ENCODE results near the gene CCNY.

CCNY gene

DNA sequence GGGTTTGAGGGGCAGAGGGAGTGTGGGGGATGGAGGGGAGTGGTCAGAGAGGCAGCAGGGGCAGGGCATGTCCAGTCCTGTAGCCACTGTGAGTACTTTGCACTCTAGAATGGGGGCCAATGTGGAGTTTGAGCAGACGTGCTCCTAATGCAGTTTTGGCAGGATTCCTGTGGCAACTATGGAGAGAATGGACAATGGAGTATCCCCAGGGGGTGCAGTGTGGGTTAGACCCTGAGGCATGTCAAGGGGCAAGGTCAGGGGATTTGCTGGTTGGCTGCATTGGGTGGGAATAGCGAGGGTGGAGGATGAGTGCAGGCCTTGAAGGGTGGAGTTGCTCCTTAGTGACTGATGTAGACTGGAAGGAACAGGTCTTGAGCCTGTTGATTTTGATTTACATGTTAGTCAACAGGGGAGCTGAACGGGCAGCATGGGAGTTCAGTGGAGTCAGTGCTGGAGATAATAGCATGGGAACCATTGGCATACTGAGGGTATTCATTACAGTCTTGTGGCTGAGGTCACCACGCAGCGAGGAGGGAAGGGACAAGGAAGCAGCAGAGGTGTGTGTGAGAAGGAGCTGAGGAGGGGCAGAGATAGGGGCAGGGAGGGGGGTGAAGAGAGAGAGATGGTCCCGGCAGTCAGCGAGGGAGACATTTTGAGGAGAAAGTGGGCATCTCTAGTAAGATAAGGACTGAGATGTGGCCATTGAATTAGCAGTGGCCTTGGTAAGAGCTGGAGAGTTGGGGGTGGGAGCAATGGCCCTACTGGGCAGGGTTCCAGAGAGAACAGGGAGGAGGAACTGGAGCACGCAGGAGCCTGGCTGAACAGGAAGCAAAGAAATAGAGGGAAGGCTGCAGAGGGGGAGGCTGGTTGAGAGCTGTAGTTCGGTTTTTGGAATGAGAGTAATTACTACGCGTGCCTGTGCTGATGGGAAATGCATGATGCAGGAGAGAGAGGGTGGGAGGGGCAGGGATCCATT is 112.7 kb downstream of the CCNY start:
- no peak overlapping the region for H3K4me3 ChIP-seq (ENCODE audit: insufficient read depth, low read depth, low read length)
- H3K36me3 ChIP-seq (ENCODE audit: control insufficient read depth, insufficient read depth, low read length) = peaks cover 6% of the 10 kb centered on the region
- H3K9me3 ChIP-seq (ENCODE audit: control insufficient read depth, low read length) = no peaks in the 10 kb centered on the region
- H3K27me3 ChIP-seq (ENCODE audit: control insufficient read depth, insufficient read depth, low read length, poor library complexity, severe bottlenecking) = no peaks in the 10 kb centered on the region
- WGBS, 2 experiments = 90% methylated on average over 11 of the region's 11 CpGs
- peaks cover 26% of the 10 kb centered on the region for H3K4me1 ChIP-seq (ENCODE audit: control insufficient read depth, insufficient read depth, low read length)
- H3K27ac ChIP-seq (ENCODE audit: insufficient read depth, low read depth, low read length, poor library complexity, severe bottlenecking) = no peak overlapping the region

- Histone ChIP-seq H3K27ac (ENCODE audit: insufficient read depth, low read depth, low read length, poor library complexity, severe bottlenecking) (no peak overlapping the region), H3K36me3 (ENCODE audit: control insufficient read depth, insufficient read depth, low read length) (peaks cover 4% of the 10 kb centered on the region), H3K9me3 (ENCODE audit: control insufficient read depth, low read length) (no peaks in the 10 kb centered on the region), H3K4me1 (ENCODE audit: control insufficient read depth, insufficient read depth, low read length) (peaks cover 26% of the 10 kb centered on the region), H3K4me3 (ENCODE audit: insufficient read depth, low read depth, low read length) (no peak overlapping the region), H3K27me3 (ENCODE audit: control insufficient read depth, insufficient read depth, low read length, poor library complexity, severe bottlenecking) (no peaks in the 10 kb centered on the region)
- 62 to 65% methylated on average over 5 of the region's 5 CpGs for WGBS, 2 experiments
These were observed 113.6 kb downstream of the CCNY start for GRCh38 chr10:35449944-35450343.

GRCh38 chr10:35451151-35452016 is 115.1 kb downstream of the CCNY start:
- no peak overlapping the region for H3K4me3 ChIP-seq (ENCODE audit: insufficient read depth, low read depth, low read length)
- no peaks in the 10 kb centered on the region for H3K36me3 ChIP-seq (ENCODE audit: control insufficient read depth, insufficient read depth, low read length)
- peaks cover 26% of the 10 kb centered on the region for H3K4me1 ChIP-seq (ENCODE audit: control insufficient read depth, insufficient read depth, low read length)
- no peaks in the 10 kb centered on the region for H3K27me3 ChIP-seq (ENCODE audit: control insufficient read depth, insufficient read depth, low read length, poor library complexity, severe bottlenecking)
- H3K27ac ChIP-seq (ENCODE audit: insufficient read depth, low read depth, low read length, poor library complexity, severe bottlenecking) = no peak overlapping the region
- no peaks in the 10 kb centered on the region for H3K9me3 ChIP-seq (ENCODE audit: control insufficient read depth, low read length)
- WGBS, 2 experiments = 87 to 91% methylated on average over 8 of the region's 8 CpGs

DNA sequence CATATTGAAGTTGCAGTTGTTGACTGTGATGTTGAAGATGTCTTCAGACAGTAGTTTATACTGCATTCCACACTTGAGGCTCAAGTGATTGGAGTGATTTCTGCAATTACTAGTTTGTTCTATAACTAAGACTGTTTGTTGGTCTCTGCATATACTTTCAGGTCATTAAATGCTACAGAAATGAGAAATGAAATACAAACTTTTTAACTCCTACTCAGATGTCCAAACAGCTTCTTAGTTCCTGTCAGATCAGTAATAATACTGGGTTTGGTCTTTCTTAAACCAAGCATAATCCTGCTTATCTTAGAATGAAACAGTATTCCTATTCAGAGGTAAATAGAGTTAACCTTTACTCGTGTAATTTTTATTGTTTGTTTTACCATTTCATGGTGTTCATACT is 115.9 kb downstream of the CCNY start:
- no peaks in the 10 kb centered on the region for H3K27me3 ChIP-seq (ENCODE audit: control insufficient read depth, insufficient read depth, low read length, poor library complexity, severe bottlenecking)
- H3K9me3 ChIP-seq (ENCODE audit: control insufficient read depth, low read length) = no peaks in the 10 kb centered on the region
- H3K4me3 ChIP-seq (ENCODE audit: insufficient read depth, low read depth, low read length) = no peak overlapping the region
- no peak overlapping the region for H3K27ac ChIP-seq (ENCODE audit: insufficient read depth, low read depth, low read length, poor library complexity, severe bottlenecking)
- H3K36me3 ChIP-seq (ENCODE audit: control insufficient read depth, insufficient read depth, low read length) = no peaks in the 10 kb centered on the region
- peaks cover 26% of the 10 kb centered on the region for H3K4me1 ChIP-seq (ENCODE audit: control insufficient read depth, insufficient read depth, low read length)
- 100% methylated on average over 1 of the region's 1 CpG for WGBS, 2 experiments

- peaks cover 24% of the 10 kb centered on the region for H3K4me1 ChIP-seq (ENCODE audit: control insufficient read depth, insufficient read depth, low read length)
- H3K27ac ChIP-seq (ENCODE audit: insufficient read depth, low read depth, low read length, poor library complexity, severe bottlenecking) = no peak overlapping the region
- H3K36me3 ChIP-seq (ENCODE audit: control insufficient read depth, insufficient read depth, low read length) = no peaks in the 10 kb centered on the region
- H3K9me3 ChIP-seq (ENCODE audit: control insufficient read depth, low read length) = no peaks in the 10 kb centered on the region
- H3K4me3 ChIP-seq (ENCODE audit: insufficient read depth, low read depth, low read length) = no peak overlapping the region
- WGBS, 2 experiments = 93 to 94% methylated on average over 2 of the region's 2 CpGs
- H3K27me3 ChIP-seq (ENCODE audit: control insufficient read depth, insufficient read depth, low read length, poor library complexity, severe bottlenecking) = no peaks in the 10 kb centered on the region
These were observed 116.5 kb downstream of the CCNY start for GRCh38 chr10:35452847-35453246.

DNA sequence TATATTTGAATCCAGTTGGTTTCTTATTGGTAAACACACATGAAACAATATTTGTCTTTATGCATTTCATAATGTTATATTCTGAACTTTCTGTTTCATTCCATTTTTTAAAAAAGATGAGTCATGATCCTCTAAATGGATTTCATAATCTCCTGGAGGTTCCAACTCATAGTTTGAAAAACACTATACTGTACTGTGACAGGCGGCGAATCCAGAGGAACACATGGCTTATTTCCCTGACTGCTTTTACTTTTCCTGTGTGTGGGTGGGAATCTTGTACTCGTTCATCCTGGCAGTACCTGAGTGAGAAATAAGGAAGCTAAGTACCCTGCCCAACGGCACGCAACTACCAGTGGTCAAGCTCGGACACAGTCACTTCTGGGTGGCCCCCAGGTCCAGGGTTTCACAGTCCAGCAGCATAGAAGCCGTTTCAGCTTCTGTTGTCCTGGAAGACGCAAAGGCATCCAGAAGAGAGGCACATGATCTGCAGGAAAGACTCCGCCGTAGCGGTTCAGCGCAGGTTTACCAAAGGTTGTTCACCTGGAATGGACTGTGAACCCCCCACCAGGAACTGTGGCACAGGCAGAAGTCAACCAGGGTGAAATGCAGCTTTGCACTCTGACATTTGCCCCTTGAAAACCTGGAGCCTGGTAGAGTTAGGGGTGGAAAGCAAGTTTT is 117.7 kb downstream of the CCNY start:
- Histone ChIP-seq H3K27me3 (ENCODE audit: control insufficient read depth, insufficient read depth, low read length, poor library complexity, severe bottlenecking) (no peaks in the 10 kb centered on the region), H3K27ac (ENCODE audit: insufficient read depth, low read depth, low read length, poor library complexity, severe bottlenecking) (no peak overlapping the region), H3K36me3 (ENCODE audit: control insufficient read depth, insufficient read depth, low read length) (no peaks in the 10 kb centered on the region), H3K4me3 (ENCODE audit: insufficient read depth, low read depth, low read length) (no peak overlapping the region), H3K9me3 (ENCODE audit: control insufficient read depth, low read length) (no peaks in the 10 kb centered on the region), H3K4me1 (ENCODE audit: control insufficient read depth, insufficient read depth, low read length) (peaks cover 19% of the 10 kb centered on the region)
- 94 to 95% methylated on average over 12 of the region's 12 CpGs for WGBS, 2 experiments

DNA sequence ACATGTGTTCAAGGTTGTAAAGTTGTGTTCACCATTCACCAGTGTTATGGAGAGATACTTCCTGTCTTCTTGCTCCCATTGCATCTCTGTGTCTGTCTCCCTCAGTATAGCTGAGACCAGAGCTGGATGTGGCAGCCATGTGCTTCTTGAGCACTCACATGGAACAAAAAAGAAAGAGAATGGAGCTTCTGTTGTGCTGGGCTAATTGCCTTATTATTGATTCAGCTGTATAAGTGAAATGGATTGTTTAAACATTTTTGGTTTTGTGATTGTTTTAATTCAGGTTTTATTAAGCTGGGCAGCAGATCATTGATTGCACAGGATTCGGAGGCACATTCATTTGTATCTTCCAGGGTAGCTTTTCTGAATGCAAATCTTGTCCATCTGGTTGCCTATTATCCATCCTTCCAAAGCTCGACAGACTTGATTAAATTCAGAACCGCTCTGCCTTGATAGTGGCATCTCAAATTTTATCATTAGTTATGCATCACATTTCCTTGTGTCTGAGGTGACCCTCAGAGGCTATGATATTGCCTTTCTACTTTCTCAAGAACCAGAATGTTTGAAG is 119.9 kb downstream of the CCNY start:
- no peak overlapping the region for H3K27ac ChIP-seq (ENCODE audit: insufficient read depth, low read depth, low read length, poor library complexity, severe bottlenecking)
- no peaks in the 10 kb centered on the region for H3K9me3 ChIP-seq (ENCODE audit: control insufficient read depth, low read length)
- H3K4me1 ChIP-seq (ENCODE audit: control insufficient read depth, insufficient read depth, low read length) = peaks cover 13% of the 10 kb centered on the region
- WGBS, 2 experiments = 90 to 98% methylated on average over 3 of the region's 3 CpGs
- no peak overlapping the region for H3K4me3 ChIP-seq (ENCODE audit: insufficient read depth, low read depth, low read length)
- H3K36me3 ChIP-seq (ENCODE audit: control insufficient read depth, insufficient read depth, low read length) = no peaks in the 10 kb centered on the region
- H3K27me3 ChIP-seq (ENCODE audit: control insufficient read depth, insufficient read depth, low read length, poor library complexity, severe bottlenecking) = no peaks in the 10 kb centered on the region

GRCh38 chr10:35456784-35457183 is 120.5 kb downstream of the CCNY start:
- 97% methylated on average over 4 of the region's 4 CpGs for WGBS, 2 experiments
- H3K9me3 ChIP-seq (ENCODE audit: control insufficient read depth, low read length) = no peaks in the 10 kb centered on the region
- no peak overlapping the region for H3K4me3 ChIP-seq (ENCODE audit: insufficient read depth, low read depth, low read length)
- no peaks in the 10 kb centered on the region for H3K27me3 ChIP-seq (ENCODE audit: control insufficient read depth, insufficient read depth, low read length, poor library complexity, severe bottlenecking)
- H3K27ac ChIP-seq (ENCODE audit: insufficient read depth, low read depth, low read length, poor library complexity, severe bottlenecking) = no peak overlapping the region
- peaks cover 16% of the 10 kb centered on the region for H3K4me1 ChIP-seq (ENCODE audit: control insufficient read depth, insufficient read depth, low read length)
- H3K36me3 ChIP-seq (ENCODE audit: control insufficient read depth, insufficient read depth, low read length) = no peaks in the 10 kb centered on the region

- Histone ChIP-seq H3K4me1 (ENCODE audit: control insufficient read depth, insufficient read depth, low read length) (peaks cover 29% of the 10 kb centered on the region), H3K4me3 (ENCODE audit: insufficient read depth, low read depth, low read length) (no peak overlapping the region), H3K9me3 (ENCODE audit: control insufficient read depth, low read length) (no peaks in the 10 kb centered on the region), H3K36me3 (ENCODE audit: control insufficient read depth, insufficient read depth, low read length) (no peaks in the 10 kb centered on the region), H3K27me3 (ENCODE audit: control insufficient read depth, insufficient read depth, low read length, poor library complexity, severe bottlenecking) (no peaks in the 10 kb centered on the region), H3K27ac (ENCODE audit: insufficient read depth, low read depth, low read length, poor library complexity, severe bottlenecking) (no peak overlapping the region)
- 69% methylated on average over 12 of the region's 12 CpGs for WGBS, 2 experiments
These were observed 122.5 kb downstream of the CCNY start for GRCh38 chr10:35458500-35459448.
